Measurements from ENCODE around the gene CDH6. TPM values are rescaled to one million over a fixed set of nuclear protein-coding genes. Genes with fewer than 3 reads are reported as not detected.

The CDH6 gene
- total RNA-seq, 1 donor from 2014 or later, result 7.2 TPM

- Histone ChIP-seq H3K27ac (no peak overlapping the region), H3K4me3 (no peak overlapping the region), H3K27me3 (ENCODE audit: low read depth) (no peaks in the 10 kb centered on the region), H3K9me3 (no peaks in the 10 kb centered on the region), H3K36me3 (no peaks in the 10 kb centered on the region), H3K4me1 (no peaks in the 10 kb centered on the region)
- ATAC-seq, result no peak
- intact Hi-C loops (cut with DNase I), result no loop called here
- DNase-seq, result no peak
- no peak for TF ChIP-seq CTCF (IDR thresholded peaks at IDR 0.05)
These were observed 95.9 kb downstream of the CDH6 start for GRCh38 chr5:31289429-31289828.

GRCh38 chr5:31291323-31291854 is 97.9 kb downstream of the CDH6 start:
- Histone ChIP-seq H3K4me1 (no peaks in the 10 kb centered on the region), H3K4me3 (no peak overlapping the region), H3K27ac (no peak overlapping the region), H3K36me3 (no peaks in the 10 kb centered on the region), H3K27me3 (ENCODE audit: low read depth) (no peaks in the 10 kb centered on the region), H3K9me3 (no peaks in the 10 kb centered on the region)
- DNase-seq (no peak), ATAC-seq (no peak)
- intact Hi-C loops (cut with DNase I), result no loop called here
- no peak for TF ChIP-seq CTCF (IDR thresholded peaks at IDR 0.05)

DNA sequence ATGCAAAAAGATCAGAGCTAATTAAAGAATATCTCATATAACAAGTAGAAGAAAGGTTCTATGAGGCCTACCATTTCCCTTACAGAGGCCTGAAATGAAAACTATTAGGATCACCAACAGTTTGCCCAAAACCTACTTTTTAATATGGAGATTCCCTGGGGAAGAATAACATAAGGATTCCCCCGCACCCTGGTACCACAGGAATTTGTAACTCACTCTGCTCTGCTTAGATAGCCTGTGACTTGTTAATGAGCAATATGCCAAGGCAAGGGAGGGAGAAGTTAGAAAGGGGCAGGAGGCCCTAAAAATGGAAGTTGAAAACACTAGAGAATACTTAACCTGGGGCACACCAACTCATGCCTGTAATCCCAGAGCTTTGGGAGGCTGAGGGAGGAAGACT is 107.0 kb downstream of the CDH6 start:
- DNase-seq, result no peak
- intact Hi-C loops (cut with DNase I), result no loop called here
- H3K27me3 ChIP-seq (ENCODE audit: low read depth), result no peaks in the 10 kb centered on the region
- no peak overlapping the region for H3K4me3 ChIP-seq
- no peaks in the 10 kb centered on the region for H3K9me3 ChIP-seq
- TF ChIP-seq CTCF (IDR thresholded peaks at IDR 0.05), result no peak
- no peaks in the 10 kb centered on the region for H3K4me1 ChIP-seq
- H3K36me3 ChIP-seq, result no peaks in the 10 kb centered on the region
- no peak for ATAC-seq
- no peak overlapping the region for H3K27ac ChIP-seq

GRCh38 chr5:31301833-31302232 is 108.3 kb downstream of the CDH6 start:
- ATAC-seq, result no peak
- DNase-seq, result no peak
- no peaks in the 10 kb centered on the region for H3K36me3 ChIP-seq
- no peak overlapping the region for H3K27ac ChIP-seq
- no peak for TF ChIP-seq CTCF (IDR thresholded peaks at IDR 0.05)
- intact Hi-C loops (cut with DNase I), result no loop called here
- H3K4me1 ChIP-seq, result no peaks in the 10 kb centered on the region
- H3K27me3 ChIP-seq (ENCODE audit: low read depth), result no peaks in the 10 kb centered on the region
- H3K9me3 ChIP-seq, result no peaks in the 10 kb centered on the region
- no peak overlapping the region for H3K4me3 ChIP-seq

DNA sequence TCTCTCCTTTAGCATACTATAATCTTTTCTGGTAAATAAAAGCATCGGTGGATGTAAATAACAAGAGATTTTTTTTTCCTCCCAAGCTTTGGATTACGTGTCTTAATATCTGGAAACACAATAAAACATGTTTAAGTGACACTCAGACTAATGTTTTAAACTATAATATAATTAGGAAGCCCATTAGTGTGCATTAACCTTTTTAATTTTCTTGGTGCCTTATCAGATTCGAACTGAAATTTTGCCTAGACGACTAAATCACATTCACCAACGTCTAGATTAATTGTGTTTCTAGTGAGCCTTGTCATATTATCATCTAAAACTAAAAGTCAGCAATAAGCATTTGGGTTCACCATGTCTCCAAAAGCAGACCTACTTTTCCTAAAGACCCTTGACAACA is 110.2 kb downstream of the CDH6 start:
- Histone ChIP-seq H3K27ac (no peak overlapping the region), H3K9me3 (no peaks in the 10 kb centered on the region), H3K36me3 (no peaks in the 10 kb centered on the region), H3K4me3 (no peak overlapping the region), H3K27me3 (ENCODE audit: low read depth) (no peaks in the 10 kb centered on the region), H3K4me1 (no peaks in the 10 kb centered on the region)
- ATAC-seq, result no peak
- no peak for DNase-seq
- TF ChIP-seq CTCF (IDR thresholded peaks at IDR 0.05), result no peak
- intact Hi-C loops (cut with DNase I), result no loop called here

DNA sequence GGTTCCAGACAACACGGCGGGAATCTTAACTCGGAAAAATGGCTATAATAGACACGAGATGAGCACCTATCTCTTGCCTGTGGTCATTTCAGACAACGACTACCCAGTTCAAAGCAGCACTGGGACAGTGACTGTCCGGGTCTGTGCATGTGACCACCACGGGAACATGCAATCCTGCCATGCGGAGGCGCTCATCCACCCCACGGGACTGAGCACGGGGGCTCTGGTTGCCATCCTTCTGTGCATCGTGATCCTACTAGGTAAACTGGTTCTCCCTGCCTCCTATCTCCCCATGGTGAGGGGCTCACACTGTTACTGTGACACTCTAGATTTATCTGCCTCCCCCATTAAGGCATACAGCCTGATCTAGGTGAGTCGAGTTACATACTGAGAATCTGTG is 124.2 kb downstream of the CDH6 start:
- Histone ChIP-seq H3K4me3 (no peak overlapping the region), H3K27me3 (ENCODE audit: low read depth) (no peaks in the 10 kb centered on the region), H3K4me1 (no peaks in the 10 kb centered on the region), H3K36me3 (no peaks in the 10 kb centered on the region), H3K9me3 (no peaks in the 10 kb centered on the region), H3K27ac (no peak overlapping the region)
- no peak for ATAC-seq
- no peak for DNase-seq
- no peak for TF ChIP-seq CTCF (IDR thresholded peaks at IDR 0.05)
- intact Hi-C loops (cut with DNase I), result no loop called here

Measured in lower lobe of right lung (tissue), 2 donors.